Liver (tissue), 3 donors: ENCODE measurements around the gene ZNF141.

Source experiments
- CTCF ChIP-seq: fragments of 150-350 bp; IDR thresholded peaks from 2 replicates; pipeline ENCODE4 v1.5.1; 2017; ENCODE audit warnings: improper control_type of control experiment, low read depth, low read length; ENCODE audit not compliant: missing input control
- RXRA ChIP-seq, 2 donors: IDR thresholded peaks; 2 replicates each; pipeline ENCODE4 v1.6.1; 2017 to 2018; ENCODE audit warnings: antibody characterized with exemption in 2 of 2, mild to moderate bottlenecking in 1 of 2
- TAF1 ChIP-seq: conservative IDR thresholded peaks from 2 replicates; pipeline ENCODE4 v1.6.1; 2016; ENCODE audit warnings: antibody characterized with exemption, mild to moderate bottlenecking
- YY1 ChIP-seq: IDR thresholded peaks from 2 replicates; pipeline ENCODE4 v1.6.1; 2016; ENCODE audit warnings: antibody characterized with exemption, mild to moderate bottlenecking
- donor health status: healthy.
- donor health status: healthy.

- no peak for TF ChIP-seq TAF1
- TF ChIP-seq CTCF = no peak
- no peak for TF ChIP-seq YY1
- TF ChIP-seq RXRA (IDR thresholded peaks at IDR 0.05) = no peak
Measured at GRCh38 chr4:336893-337142, 796 bp upstream of the ZNF141 start.
